ENCODE data around the gene TSPEAR.
"Not testable (repeated sequence)": the region's sequence is repeated elsewhere in the genome, so short reads cannot be mapped to it uniquely, and the experiment has no call there.

TSPEAR gene

GRCh38 chr21:44648557-44649311, 62.6 kb downstream of the TSPEAR start:
- DNase-seq, result no peak

DNA sequence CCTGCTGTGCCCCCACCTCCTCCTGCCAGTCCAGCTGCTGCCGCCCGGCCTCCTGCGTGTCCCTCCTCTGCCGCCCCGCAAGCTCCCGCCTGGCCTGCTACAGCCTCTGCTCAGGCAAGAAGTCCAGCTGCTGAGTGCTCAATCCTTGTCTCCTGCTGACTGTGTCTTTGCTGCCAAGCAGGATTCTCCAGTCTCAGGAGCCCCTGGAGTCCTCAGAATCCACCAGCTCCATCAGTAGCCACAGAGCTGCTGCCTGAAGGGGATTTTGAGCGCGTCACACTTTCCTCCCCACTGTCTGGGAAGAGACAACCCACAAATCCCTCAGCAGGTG, 64.2 kb downstream of the TSPEAR start:
- no peak for DNase-seq

- DNase-seq, result not testable (repeated sequence)
Observed at GRCh38 chr21:44646366-44647221, 64.8 kb downstream of the TSPEAR start, which contains the start of gene KRTAP10-11. Gene KRTAP10-11 (plus strand): TSS chr21:44646414. CDS start chr21:44646459, 45 bp downstream.

DNA sequence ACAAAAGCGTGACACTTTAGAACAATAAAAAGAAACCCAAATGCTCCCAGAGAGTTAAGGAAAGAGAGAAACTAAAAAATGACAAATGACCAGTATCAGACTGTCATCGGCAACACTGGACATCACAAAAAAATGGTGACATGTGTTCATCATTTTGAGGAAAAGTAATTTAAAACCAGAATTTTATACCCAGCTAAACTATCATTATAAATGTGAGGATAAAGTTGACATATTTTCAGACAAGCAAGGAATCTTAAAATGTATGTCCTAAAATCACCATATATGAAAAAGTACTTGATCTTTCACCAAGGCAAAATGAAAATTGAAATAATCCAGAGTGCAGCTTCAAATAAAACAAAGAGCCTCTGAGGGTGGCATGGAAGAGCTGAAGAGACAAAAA, 66.5 kb downstream of the TSPEAR start:
- no peak for DNase-seq

GRCh38 chr21:44643741-44644310, 67.5 kb downstream of the TSPEAR start:
- no peak for DNase-seq

DNA sequence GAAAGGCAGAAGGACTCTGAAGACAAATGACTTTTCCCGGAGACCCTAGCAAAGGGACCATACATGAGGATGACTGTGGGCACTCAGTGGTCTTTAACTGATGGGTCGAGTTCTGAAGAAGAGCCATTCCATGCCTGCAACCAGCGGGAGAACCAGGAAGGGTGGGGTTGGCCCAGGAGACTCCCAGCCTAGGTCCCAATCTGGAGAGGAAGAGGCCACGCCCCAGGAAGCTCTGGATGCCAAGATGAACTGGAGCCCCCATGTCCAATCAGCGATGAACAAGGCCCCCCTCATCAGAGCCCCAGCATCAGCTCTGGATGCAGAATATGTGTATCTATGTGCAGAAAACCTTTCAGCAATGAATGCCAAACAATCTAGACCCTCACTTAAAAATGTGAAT, 70.6 kb downstream of the TSPEAR start:
- no peak for DNase-seq

DNA sequence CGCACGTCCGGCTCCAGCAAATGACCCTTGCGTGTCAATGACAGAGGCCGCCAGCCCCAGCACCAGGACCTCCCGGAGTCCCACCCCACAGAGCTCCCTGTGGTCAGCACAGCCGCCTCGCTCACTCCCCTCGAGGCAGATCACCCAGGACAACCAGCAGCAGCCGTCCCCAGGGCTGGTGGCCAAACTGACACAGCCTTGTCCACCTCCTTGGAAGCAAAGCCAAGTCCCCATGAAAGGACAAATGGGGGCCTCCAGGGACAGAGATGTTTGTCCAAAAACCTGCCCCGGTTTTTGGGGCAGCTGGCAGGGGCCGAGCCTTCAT, 72.1 kb downstream of the TSPEAR start:
- DNase-seq, result no peak

- DNase-seq, result not testable (repeated sequence)
Observed at GRCh38 chr21:44638506-44639330, 72.7 kb downstream of the TSPEAR start.

- DNase-seq, result not testable (repeated sequence)
Observed at GRCh38 chr21:44637851-44638348, 73.5 kb downstream of the TSPEAR start.

- no peak for DNase-seq
Observed at GRCh38 chr21:44637018-44637850, 74.1 kb downstream of the TSPEAR start, which contains the start of gene KRTAP10-10. Gene KRTAP10-10 (plus strand): TSS chr21:44637356. CDS start chr21:44637418, 62 bp downstream.

DNA sequence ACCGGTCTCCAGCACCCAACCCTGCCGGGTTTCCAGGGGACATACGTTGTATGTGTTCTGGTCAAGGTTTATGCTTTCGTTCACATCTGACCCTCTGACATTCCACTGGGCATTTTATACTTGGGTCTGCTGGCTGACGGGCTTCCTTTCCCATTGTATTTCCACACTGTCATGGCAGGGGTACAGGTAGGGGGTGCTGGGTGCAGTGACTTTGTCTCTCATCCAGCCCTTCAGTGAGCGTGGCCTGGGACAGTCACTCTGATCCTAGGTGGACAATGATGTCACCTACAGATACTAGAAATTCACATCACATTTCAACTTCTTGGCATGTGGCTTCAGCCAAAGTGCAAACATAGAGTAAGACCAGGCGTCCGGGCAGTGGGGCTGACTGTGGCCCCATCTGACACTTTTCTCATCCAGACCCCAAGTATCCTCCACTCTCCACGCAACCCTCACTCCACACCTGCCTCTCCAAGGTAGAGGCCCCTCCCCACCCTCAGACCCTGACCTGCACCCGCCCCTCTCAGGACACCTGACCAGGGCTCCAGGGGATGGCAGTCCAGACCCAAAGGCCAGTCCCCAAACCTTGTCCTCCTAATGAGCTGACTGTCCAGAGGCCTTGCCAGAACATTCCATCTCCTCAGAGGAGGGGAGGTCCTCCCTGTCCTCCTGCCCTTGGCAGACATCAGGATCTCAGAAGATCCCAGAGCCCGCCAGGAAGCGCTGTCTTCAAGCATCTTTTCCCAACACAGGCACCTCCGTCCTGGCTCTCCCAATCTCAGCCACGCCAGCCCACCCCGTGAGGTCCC, 75.0 kb downstream of the TSPEAR start:
- DNase-seq, result no peak

- no peak for DNase-seq
Observed at GRCh38 chr21:44632067-44632466, 79.3 kb downstream of the TSPEAR start.

DNA sequence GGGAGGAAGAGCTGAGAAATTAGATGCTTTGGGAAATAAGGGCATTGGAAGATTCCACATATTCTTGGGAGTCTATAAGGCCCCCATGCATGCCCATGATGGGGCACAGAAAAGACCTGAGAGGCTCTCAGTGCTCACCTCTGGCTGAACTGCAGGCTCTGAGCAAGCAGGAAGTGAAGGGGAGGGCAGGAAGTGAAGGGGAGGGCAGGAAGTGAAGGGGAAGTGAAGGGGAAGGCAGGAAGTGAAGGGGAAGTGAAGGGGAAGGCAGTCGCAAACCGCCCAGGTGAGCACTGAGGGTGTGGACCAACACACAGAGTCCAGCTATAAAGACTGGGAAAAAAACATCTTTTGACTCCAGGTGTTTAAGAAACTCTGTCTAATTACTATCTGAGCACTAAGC, 80.9 kb downstream of the TSPEAR start:
- DNase-seq, result no peak

DNA sequence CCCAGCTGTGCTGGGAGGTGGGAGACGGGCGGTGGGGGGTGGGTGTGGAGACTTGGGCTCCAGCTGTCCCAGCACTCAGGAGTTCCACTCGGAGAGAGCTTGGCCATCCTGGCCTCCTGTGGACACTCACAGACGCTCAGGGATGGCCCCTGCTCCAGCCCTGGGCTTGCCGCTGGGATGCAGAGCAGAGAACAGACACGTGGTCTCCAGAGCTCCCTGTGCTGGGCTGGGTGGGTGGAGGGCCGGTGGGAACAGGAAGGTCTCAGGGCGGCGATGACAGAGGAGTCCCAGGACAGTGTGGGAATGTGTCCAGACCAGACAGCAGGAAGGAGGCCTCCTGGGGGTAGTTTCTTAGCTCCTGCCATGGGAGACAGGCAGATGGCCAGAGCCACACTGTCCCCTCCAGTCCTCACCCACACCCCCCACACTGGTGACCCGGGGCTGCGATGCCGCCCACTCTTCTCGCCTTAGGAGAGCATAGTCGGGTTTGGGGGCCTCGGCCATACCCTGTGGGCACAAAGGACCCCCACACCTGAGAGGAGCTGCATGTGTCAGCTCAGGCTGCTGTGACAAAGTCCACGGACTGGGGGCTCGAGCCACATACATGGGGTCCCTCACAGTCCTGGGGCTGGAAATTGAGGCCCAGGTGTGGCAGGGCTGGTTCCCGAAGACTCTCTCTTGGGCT, 82.5 kb downstream of the TSPEAR start:
- DNase-seq, result no peak

- DNase-seq, result not testable (repeated sequence)
Observed at GRCh38 chr21:44627831-44628233, 83.5 kb downstream of the TSPEAR start.

DNA sequence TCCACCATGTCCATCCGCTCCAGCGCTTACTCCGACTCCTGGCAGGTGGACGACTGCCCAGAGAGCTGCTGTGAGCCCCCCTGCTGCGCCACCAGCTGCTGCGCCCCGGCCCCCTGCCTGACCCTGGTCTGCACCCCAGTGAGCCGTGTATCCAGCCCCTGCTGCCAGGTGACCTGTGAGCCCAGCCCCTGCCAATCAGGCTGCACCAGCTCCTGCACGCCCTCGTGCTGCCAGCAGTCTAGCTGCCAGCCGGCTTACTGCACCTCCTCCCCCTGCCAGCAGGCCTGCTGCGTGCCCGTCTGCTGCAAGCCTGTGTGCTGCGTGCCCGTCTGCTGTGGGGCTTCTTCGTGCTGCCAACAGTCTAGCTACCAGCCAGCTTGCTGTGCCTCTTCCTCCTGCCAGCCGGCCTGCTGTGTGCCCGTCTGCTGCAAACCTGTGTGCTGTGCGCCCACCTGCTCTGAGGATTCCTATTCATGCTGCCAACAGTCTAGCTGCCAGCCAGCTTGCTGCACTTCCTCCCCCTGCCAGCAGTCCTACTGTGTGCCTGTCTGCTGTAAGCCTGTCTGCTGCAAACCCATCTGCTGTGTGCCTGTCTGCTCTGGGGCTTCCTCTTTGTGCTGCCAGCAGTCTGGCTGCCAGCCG, 84.1 kb downstream of the TSPEAR start:
- not testable (repeated sequence) for DNase-seq

- no peak for DNase-seq
Observed at GRCh38 chr21:44626673-44627143, 84.7 kb downstream of the TSPEAR start, which contains the start of gene KRTAP10-9. Gene KRTAP10-9 (plus strand): TSS chr21:44627093. CDS start chr21:44627172, 79 bp downstream.

DNA sequence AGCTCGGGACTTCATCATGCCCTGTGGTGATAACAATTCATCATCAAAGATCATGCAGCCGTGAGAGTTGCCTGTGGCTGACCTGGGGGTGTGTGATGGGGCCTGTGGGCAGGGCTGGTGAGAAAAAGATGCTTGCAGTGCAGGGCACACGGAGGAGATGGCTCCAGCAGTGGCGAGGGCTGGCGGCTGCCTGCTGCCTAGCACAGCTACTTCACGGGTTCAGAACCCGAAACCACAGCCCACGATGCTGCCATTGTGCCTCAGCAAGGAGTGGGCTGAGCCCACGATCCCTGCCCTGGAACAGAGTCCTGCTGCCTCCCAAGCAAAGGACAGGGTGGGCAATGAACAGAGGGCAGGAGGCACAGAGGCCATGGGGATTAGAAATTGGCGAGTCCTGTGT, 85.1 kb downstream of the TSPEAR start:
- DNase-seq, result no peak

- DNase-seq, result no peak
Observed at GRCh38 chr21:44625756-44626155, 85.6 kb downstream of the TSPEAR start.
